T-cell (primary cell): Measurements from ENCODE around the gene PTPMT1. TPM values are rescaled to one million over a fixed set of nuclear protein-coding genes. Genes with fewer than 3 reads are reported as not detected.
A peak's percentile ranks its signal among the peaks of the same experiment; 100 is the strongest.
"Not testable (repeated sequence)": the region's sequence is repeated elsewhere in the genome, so short reads cannot be mapped to it uniquely, and the experiment has no call there.

Experiments
- ATAC-seq, 4 experiments: fragments of 200-7000 bp in 3 of 4; fragments of 150-1000 bp in 1 of 4; cut with Tn5 transposase; replicated peaks in 1 of 4; 1 replicate in 3 of 4; 2 replicates in 1 of 4; pipeline ENCODE4 v1.10.0; 2021; ENCODE audit warnings: moderate library complexity in 3 of 4, mild to moderate bottlenecking in 2 of 4, moderate number of reproducible peaks in 1 of 4
- CTCF ChIA-PET, 2 donors: fragments of 300-600 bp; sonication (Branson Sonifier 250); formaldehyde crosslinking; loops; one replicate each; lab custom pipeline; 2022; ENCODE audit warnings: antibody characterized with exemption in 2 of 2; lab: Charles Lee
- POLR2A ChIA-PET, 2 donors: fragments of 300-600 bp; sonication (Branson Sonifier 250); formaldehyde crosslinking; loops; one replicate each; lab custom pipeline; 2022; ENCODE audit warnings: antibody characterized with exemption in 2 of 2; lab: Charles Lee
- DNase-seq, 35 experiments: peaks; one replicate each; pipeline versions ENCODE4 v3.0.0 to v3.0.0-alpha.2; 2013 to 2023
- H3K27ac ChIP-seq: one replicate; pipeline ENCODE4 v1.5.1; 2013; ENCODE audit warnings: low read length
- H3K27me3 ChIP-seq, 2 experiments: replicated peaks in 1 of 2; 1 replicate in 1 of 2; 2 replicates in 1 of 2; pipeline versions ENCODE4 v1.6.1 to v1.7.0; 2013; ENCODE audit warnings: low read length in 1 of 2, mixed read lengths in 1 of 2; ENCODE audit not compliant: control insufficient read depth in 2 of 2, insufficient read depth in 2 of 2; ENCODE audit errors: extremely low read depth in 1 of 2
- H3K36me3 ChIP-seq, 2 donors: 1 replicate in 1 of 2; 2 replicates in 1 of 2; pipeline versions ENCODE4 v1.6.1 to v1.7.0; 2013; ENCODE audit warnings: low read length in 1 of 2; ENCODE audit not compliant: control insufficient read depth in 2 of 2, insufficient read depth in 1 of 2; ENCODE audit errors: extremely low read depth in 1 of 2
- H3K4me1 ChIP-seq, 2 experiments: 1 replicate in 1 of 2; 2 replicates in 1 of 2; pipeline versions ENCODE4 v1.6.1 to v1.7.0; 2013; ENCODE audit warnings: low read length in 2 of 2, mixed read lengths in 1 of 2; ENCODE audit not compliant: insufficient read depth in 2 of 2, control insufficient read depth in 1 of 2; ENCODE audit errors: extremely low read depth in 1 of 2
- H3K4me3 ChIP-seq, 2 donors: 1 replicate in 1 of 2; 2 replicates in 1 of 2; pipeline versions ENCODE4 v1.5.1 to v1.7.0; 2013; ENCODE audit warnings: mild to moderate bottlenecking in 2 of 2, low read length in 1 of 2, moderate library complexity in 1 of 2; ENCODE audit not compliant: control insufficient read depth in 1 of 2; ENCODE audit errors: extremely low read depth in 1 of 2
- H3K9me3 ChIP-seq: 2 replicates; pipeline ENCODE4 v1.7.0; 2013
- H3K27ac Mint-ChIP-seq, 2 donors: one replicate each; pipeline ENCODE4 v1.8.0; 2020 to 2021; ENCODE audit warnings: mild to moderate bottlenecking in 2 of 2, mixed read lengths in 2 of 2
- H3K27me3 Mint-ChIP-seq, 2 donors: one replicate each; pipeline ENCODE4 v1.8.0; 2021 to 2022; ENCODE audit warnings: mixed read lengths in 2 of 2
- H3K36me3 Mint-ChIP-seq: one replicate; pipeline ENCODE4 v1.8.0; 2021; ENCODE audit warnings: mixed read lengths
- H3K4me1 Mint-ChIP-seq, 3 donors: one replicate each; pipeline ENCODE4 v1.8.0; 2020 to 2022; ENCODE audit warnings: mixed read lengths in 3 of 3, mild to moderate bottlenecking in 1 of 3
- H3K4me3 Mint-ChIP-seq, 3 donors: one replicate each; pipeline ENCODE4 v1.8.0; 2020 to 2022; ENCODE audit warnings: mild to moderate bottlenecking in 3 of 3, mixed read lengths in 3 of 3, moderate library complexity in 3 of 3
- H3K9me3 Mint-ChIP-seq, 3 donors: one replicate each; pipeline ENCODE4 v1.8.0; 2020 to 2022; ENCODE audit warnings: mixed read lengths in 3 of 3
- WGBS: methylation state at CpG from one replicate; pipeline ENCODE4 v1.1.5; 2013; ENCODE audit warnings: missing lambda C conversion rate; ENCODE audit not compliant: insufficient coverage; 5-methylcytosine and 5-hydroxymethylcytosine counted together
- total RNA-seq, 35 experiments: library from RNA in 6 of 35; stranded (reverse) in 6 of 35; fragments of 120-200 nt in 1 of 35; gene quantifications; one replicate each; pipeline versions ENCODE4 v1.2.1 to v1.2.4 and lab custom pipeline; 2013 to 2026

PTPMT1 gene
- total RNA-seq, 5 donors from 2014 or later (not counting 1 experiment from before 2014, with no cell fraction given), result 14.9 to 25.3 (median 25.0) TPM

DNA sequence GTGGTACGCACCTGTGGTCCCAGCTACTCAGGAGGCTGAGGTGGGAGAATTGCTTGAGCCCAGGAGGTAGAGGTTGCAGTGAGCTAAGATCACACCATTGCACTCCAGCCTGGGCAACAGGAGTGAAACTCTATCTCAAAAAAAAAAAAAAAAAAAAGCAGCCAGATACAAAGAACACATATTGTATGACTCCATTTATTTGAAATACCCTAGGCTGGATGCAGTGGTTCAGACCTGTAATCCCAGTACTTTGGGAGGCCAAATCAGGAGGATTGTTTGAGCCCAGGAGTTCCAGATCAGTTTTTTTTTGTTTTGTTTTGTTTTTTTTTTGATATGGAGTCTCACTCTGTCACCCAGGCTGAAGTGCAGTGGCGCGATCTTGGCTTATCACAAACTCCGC is 3.0 kb upstream of the PTPMT1 start:
- WGBS, result no CpG with 5 or more reads among the region's 4 CpGs
- ChIA-PET CTCF (interaction anchor here in 1 of 2 donors (0.7 kb wide), 1 partner anchor 55 kb away, joined by 5 read pairs; no protein-coding TSS in a partner anchor), POLR2A (interaction anchor here (0.6 to 0.7 kb wide), 3 partner anchors 12 to 330 kb away, joined by 3 to 5 read pairs (median 5); no protein-coding TSS in a partner anchor)
- not testable (repeated sequence) for H3K27me3 ChIP-seq, H3K36me3 Mint-ChIP-seq, H3K27me3 Mint-ChIP-seq, H3K36me3 ChIP-seq, H3K4me3 Mint-ChIP-seq, ATAC-seq, H3K9me3 Mint-ChIP-seq, H3K27ac ChIP-seq, H3K27ac Mint-ChIP-seq, DNase-seq, H3K4me3 ChIP-seq, H3K9me3 ChIP-seq
- peaks cover 8 to 22% (median 19%) of the 10 kb centered on the region in 3 donors for H3K4me1 Mint-ChIP-seq
- peaks cover 4 to 24% of the 10 kb centered on the region in 2 experiments for H3K4me1 ChIP-seq

DNA sequence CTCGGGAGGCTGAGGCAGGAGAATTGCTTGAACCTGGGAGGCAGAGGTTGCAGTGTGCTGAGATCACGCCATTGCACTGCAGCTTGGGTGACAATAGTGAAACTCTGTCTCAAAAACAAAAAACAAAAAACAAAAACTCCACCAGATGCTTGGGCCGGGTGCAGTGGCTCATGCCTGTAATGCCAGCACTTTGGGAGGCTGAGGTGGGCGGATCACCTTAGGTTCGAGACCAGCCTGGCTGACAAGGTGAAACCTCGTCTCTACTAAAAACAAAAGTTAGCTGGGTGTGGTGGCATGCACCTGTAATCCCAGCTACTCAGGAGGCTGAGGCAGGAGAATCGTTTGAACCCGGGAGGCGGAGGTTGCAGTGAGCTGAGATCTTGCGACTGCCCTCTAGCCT is 1.0 kb upstream of the PTPMT1 start:
- DNase-seq, H3K27me3 ChIP-seq, H3K27me3 Mint-ChIP-seq, H3K36me3 ChIP-seq, ATAC-seq, H3K4me3 ChIP-seq, H3K9me3 Mint-ChIP-seq, H3K9me3 ChIP-seq, H3K27ac ChIP-seq, H3K36me3 Mint-ChIP-seq: not testable (repeated sequence)
- CTCF ChIA-PET, result interaction anchor here (0.5 to 1.5 kb wide), 8 partner anchors 8 to 190 kb away, joined by 3 to 6 read pairs (median 4); partner anchors contain the start of gene CELF1 (in 1 of the 2)
- WGBS, result 86% methylated on average over 5 of the region's 10 CpGs
- peaks cover 8 to 22% (median 19%) of the 10 kb centered on the region in 3 donors for H3K4me1 Mint-ChIP-seq
- POLR2A ChIA-PET, result interaction anchor here (0.6 to 1.4 kb wide), 6 partner anchors 13 to 350 kb away, joined by 3 to 5 read pairs (median 4); partner anchors contain the start of gene DDB2 (in 1 of the 2)
- H3K4me3 Mint-ChIP-seq, result peak overlapping the region; percentile 47 to 77 (median 69)
- peaks cover 4 to 24% of the 10 kb centered on the region in 2 experiments for H3K4me1 ChIP-seq
- H3K27ac Mint-ChIP-seq, result peak overlapping the region in 1 of 2 donors; percentile 55

GRCh38 chr11:47564933-47565339 is 463 bp upstream of the PTPMT1 start:
- ChIA-PET CTCF (interaction anchor here (0.5 to 1.5 kb wide), 8 partner anchors 9 to 156 kb away, joined by 3 to 6 read pairs (median 4); partner anchors contain the start of gene CELF1 (in 1 of the 2)), POLR2A (interaction anchor here (0.5 to 1.4 kb wide), 7 partner anchors 13 to 350 kb away, joined by 3 to 5 read pairs (median 4); partner anchors contain the start of gene DDB2 (in 1 of the 2))
- Mint-ChIP-seq H3K4me3 (peak overlapping the region; percentile 74 to 80 (median 77)), H3K27ac (peak overlapping the region; percentile 43 to 85), H3K4me1 (peaks cover 8 to 24% (median 19%) of the 10 kb centered on the region in 3 donors), H3K27me3 (no peaks in the 10 kb centered on the region), H3K36me3 (no peaks in the 10 kb centered on the region), H3K9me3 (no peaks in the 10 kb centered on the region)
- peaks cover 0 to 5% of the 10 kb centered on the region in 2 donors for H3K36me3 ChIP-seq
- DNase-seq, result no peak
- WGBS, result 0% methylated on average over 1 of the region's 11 CpGs
- peak overlapping the region; percentile 83 to 91 for H3K4me3 ChIP-seq
- H3K4me1 ChIP-seq, result peaks cover 4 to 24% of the 10 kb centered on the region in 2 experiments
- no peaks in the 10 kb centered on the region for H3K9me3 ChIP-seq
- no peaks in the 10 kb centered on the region for H3K27me3 ChIP-seq
- H3K27ac ChIP-seq, result peak overlapping the region; percentile 81
- ATAC-seq, result peak in 3 of 4 experiments; percentile 6 to 11 (median 8)

- Histone ChIP-seq H3K9me3 (no peaks in the 10 kb centered on the region), H3K4me1 (peaks cover 4 to 24% of the 10 kb centered on the region in 2 experiments), H3K27ac (peak overlapping the region; percentile 44), H3K36me3 (peaks cover 0 to 16% of the 10 kb centered on the region in 2 donors), H3K27me3 (no peaks in the 10 kb centered on the region), H3K4me3 (peak overlapping the region; percentile 83 to 91)
- Mint-ChIP-seq H3K4me3 (peak overlapping the region; percentile 77 to 83 (median 79)), H3K9me3 (no peaks in the 10 kb centered on the region), H3K27ac (peak overlapping the region in 1 of 2 donors; percentile 78), H3K27me3 (no peaks in the 10 kb centered on the region), H3K36me3 (peaks cover 1% of the 10 kb centered on the region), H3K4me1 (peaks cover 8 to 28% (median 23%) of the 10 kb centered on the region in 3 donors)
- ChIA-PET POLR2A (interaction anchor here (0.5 to 1.0 kb wide), 4 partner anchors 10 to 296 kb away, joined by 3 to 5 read pairs (median 4); partner anchors contain the start of genes KBTBD4 (in 1 of the 2), MADD (in 1 of the 2) and NDUFS3 (in 1 of the 2)), CTCF (interaction anchor here (0.6 to 1.9 kb wide), 2 partner anchors 7 to 13 kb away, joined by 3 to 11 read pairs; partner anchors contain the start of genes KBTBD4 (in 1 of the 2) and NDUFS3 (in 1 of the 2))
- ATAC-seq (no peak), DNase-seq (no peak)
- WGBS, result 22% methylated on average over 12 of the region's 17 CpGs
Observed at GRCh38 chr11:47566149-47566698, 825 bp downstream of the PTPMT1 start.

DNA sequence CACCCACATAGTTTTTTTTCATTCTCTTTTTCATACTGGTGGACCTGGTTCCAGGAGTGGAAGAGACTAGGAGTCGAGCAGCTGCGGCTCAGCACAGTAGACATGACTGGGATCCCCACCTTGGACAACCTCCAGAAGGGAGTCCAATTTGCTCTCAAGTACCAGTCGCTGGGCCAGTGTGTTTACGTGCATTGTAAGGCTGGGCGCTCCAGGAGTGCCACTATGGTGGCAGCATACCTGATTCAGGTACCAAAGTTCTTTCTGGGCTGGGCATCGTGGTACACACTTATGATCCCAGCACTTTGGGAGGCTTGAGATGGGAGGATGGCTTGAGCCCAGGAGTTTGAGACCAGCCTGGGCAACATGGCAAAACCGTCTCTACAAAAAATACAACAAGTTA is 4.2 kb downstream of the PTPMT1 start:
- H3K27me3 ChIP-seq, result no peaks in the 10 kb centered on the region
- ChIA-PET POLR2A (no interaction called here), CTCF (no interaction called here)
- peaks cover 17 to 31% (median 27%) of the 10 kb centered on the region in 3 donors for H3K4me1 Mint-ChIP-seq
- no peak for ATAC-seq
- H3K4me3 Mint-ChIP-seq, result no peak overlapping the region
- peaks cover 20% of the 10 kb centered on the region for H3K36me3 Mint-ChIP-seq
- no peaks in the 10 kb centered on the region for H3K27me3 Mint-ChIP-seq
- peaks cover 4 to 19% of the 10 kb centered on the region in 2 experiments for H3K4me1 ChIP-seq
- WGBS, result 96% methylated on average over 6 of the region's 7 CpGs
- peaks cover 7 to 43% of the 10 kb centered on the region in 2 donors for H3K36me3 ChIP-seq
- peak overlapping the region in 1 of 2 donors; percentile 22 for H3K27ac Mint-ChIP-seq
- no peak overlapping the region for H3K4me3 ChIP-seq
- DNase-seq, result no peak
- H3K9me3 Mint-ChIP-seq, result no peaks in the 10 kb centered on the region
- no peak overlapping the region for H3K27ac ChIP-seq
- no peaks in the 10 kb centered on the region for H3K9me3 ChIP-seq

- Mint-ChIP-seq H3K4me3 (no peak overlapping the region), H3K27ac (peak overlapping the region in 1 of 2 donors; percentile 55), H3K4me1 (peaks cover 17 to 28% (median 23%) of the 10 kb centered on the region in 3 donors), H3K9me3 (no peaks in the 10 kb centered on the region), H3K27me3 (no peaks in the 10 kb centered on the region), H3K36me3 (peaks cover 20% of the 10 kb centered on the region)
- H3K4me1 ChIP-seq, result peaks cover 2 to 14% of the 10 kb centered on the region in 2 experiments
- CTCF ChIA-PET, result no interaction called here
- H3K27me3 ChIP-seq, result no peaks in the 10 kb centered on the region
- H3K9me3 ChIP-seq, result no peaks in the 10 kb centered on the region
- DNase-seq, result no peak
- peaks cover 7 to 48% of the 10 kb centered on the region in 2 donors for H3K36me3 ChIP-seq
- 92% methylated on average over 2 of the region's 3 CpGs for WGBS
- POLR2A ChIA-PET, result no interaction called here
- no peak overlapping the region for H3K27ac ChIP-seq
- no peak overlapping the region for H3K4me3 ChIP-seq
- no peak for ATAC-seq
Observed at GRCh38 chr11:47570651-47571356, 5.4 kb downstream of the PTPMT1 start.
